Measurements from ENCODE around the gene TP53I3.
"Not testable (repeated sequence)": the region's sequence is repeated elsewhere in the genome, so short reads cannot be mapped to it uniquely, and the experiment has no call there.

DNA sequence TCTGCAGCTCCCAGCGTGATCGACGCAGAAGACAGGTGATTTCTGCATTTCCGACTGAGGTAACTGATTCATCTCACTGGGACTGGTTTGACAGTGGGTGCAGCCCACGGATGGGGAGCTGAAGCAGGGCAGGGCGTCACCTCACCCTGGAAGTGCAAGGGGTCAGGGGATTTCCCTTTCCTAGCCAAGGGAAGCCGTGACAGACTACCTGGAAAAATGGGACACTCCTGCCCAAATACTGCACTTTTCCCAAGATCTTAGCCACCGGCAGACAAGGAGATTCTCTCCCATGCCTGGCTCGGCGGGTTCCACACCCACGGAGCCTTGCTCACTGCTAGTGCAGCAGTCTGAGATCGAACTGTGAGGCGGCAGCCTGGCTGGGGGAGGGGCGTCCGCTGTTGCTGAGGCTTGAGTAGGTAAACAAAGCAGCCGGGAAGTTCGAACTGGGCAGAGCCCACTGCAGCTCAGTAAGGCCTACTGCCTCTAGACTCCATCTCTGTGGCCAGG lies 10.6 kb upstream of the TP53I3 start:
- TF ChIP-seq CTCF (conservative IDR thresholded peaks at IDR 0.05 in 1 of 2, IDR thresholded peaks at IDR 0.05 in 1 of 2; ENCODE audit: extremely low read depth in 1 of 2, insufficient read depth in 1 of 2, low read depth in 1 of 2, low read length in 2 of 2); EZH2 (IDR thresholded peaks at IDR 0.05; ENCODE audit: borderline replicate concordance, low read length): not testable (repeated sequence)
